Endometrial microvascular endothelial cells (primary cell): ENCODE measurements around the gene ME1. TPM values are rescaled to one million over a fixed set of nuclear protein-coding genes. Genes with fewer than 3 reads are reported as not detected.
"Not testable (repeated sequence)": the region's sequence is repeated elsewhere in the genome, so short reads cannot be mapped to it uniquely, and the experiment has no call there.

Experiments used
- in situ Hi-C: cut with HindIII; loops from 2 replicates; pipeline ENCODE4 v1.10.0; 2017; ENCODE audit warnings: low sequenced_read_pairs, low pct_unique_long_range_greater_than_20kb; ENCODE audit errors: inconsistent ontology term
- total RNA-seq: library from RNA; depleted of rRNA; stranded (reverse); fragments of >200 nt; gene quantifications from one replicate; pipeline ENCODE4 v1.2.3, GENCODE V29; 2015; ENCODE audit errors: inconsistent ontology term

ME1 gene
- total RNA-seq, 1 donor from 2014 or later = 22.7 TPM

DNA sequence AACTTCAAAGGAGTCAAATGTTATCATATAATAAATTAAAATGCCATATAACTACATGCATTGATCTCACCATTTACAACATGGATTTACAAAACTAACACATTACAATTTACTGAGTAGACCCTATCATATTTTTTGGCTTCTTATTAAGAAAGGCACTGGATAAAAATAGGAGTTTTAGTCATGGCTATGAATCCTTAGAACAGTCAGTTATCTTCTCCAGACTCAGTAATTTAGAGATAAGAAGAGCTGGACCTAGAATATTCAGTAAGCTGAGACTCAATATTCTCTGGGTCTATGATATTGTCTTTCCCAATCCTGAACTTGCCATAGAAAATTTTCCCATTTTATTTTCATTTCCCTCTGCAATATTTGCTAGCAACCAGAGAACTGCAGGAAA lies 62.3 kb downstream of the ME1 start:
- in situ Hi-C loops = no loop called here

DNA sequence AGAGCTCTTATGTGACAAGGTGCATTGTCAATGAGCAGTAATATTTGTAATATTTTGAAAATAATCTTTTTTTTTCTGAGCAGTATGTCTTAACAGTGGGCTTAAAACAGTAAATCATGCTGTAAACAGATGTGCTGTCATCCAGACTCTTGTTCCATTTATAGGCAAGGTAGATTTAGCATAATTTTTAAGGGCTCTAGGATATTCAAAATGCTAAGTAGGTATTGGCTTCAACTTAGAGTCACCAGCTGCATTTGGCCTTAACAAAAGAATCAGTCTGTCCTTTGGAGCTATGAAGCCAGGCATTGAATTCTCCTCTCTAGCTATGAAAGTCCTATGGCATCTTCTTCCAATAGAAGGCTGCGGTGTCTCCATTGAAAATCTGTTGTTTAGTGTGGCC lies 63.7 kb downstream of the ME1 start:
- in situ Hi-C loops = no loop called here

DNA sequence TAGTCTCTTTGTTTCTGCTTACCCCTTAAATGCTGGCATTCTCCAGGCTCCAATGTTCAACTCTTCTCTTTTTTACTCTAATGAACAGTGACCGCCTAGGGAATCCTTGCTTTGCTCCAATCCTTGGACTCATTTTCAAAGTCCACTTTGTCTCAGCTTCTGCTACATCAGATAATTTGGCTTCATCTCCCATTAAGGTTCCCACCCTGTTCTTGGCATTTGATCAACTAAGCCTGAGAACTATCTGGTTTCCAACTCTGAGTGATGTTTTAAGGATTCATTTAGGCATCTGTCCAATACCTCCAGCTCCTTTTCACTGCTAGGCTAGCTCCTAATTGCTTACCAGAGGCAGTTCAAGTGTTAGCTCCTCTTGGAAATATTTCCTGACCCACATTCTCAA lies 64.9 kb downstream of the ME1 start:
- in situ Hi-C loops = no loop called here

DNA sequence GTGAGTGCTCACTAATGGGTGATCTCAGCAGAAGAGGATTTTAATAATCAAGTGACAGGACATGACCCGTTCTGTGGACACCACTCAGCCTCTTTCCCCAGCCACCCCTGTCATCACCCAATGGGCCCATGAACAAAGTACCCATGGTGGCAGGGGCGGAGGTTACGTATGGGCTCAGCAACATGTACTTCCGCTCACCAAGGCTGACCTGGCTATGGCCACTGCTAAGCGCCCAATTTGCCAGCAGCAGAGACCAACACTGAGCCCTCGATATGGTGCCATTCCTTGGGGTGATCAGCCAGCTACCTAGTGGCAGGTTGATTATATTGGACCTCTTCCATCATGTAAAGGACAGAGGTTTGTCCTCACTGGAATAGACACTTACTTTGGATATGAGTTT lies 68.5 kb downstream of the ME1 start:
- in situ Hi-C loops = not testable (repeated sequence)

DNA sequence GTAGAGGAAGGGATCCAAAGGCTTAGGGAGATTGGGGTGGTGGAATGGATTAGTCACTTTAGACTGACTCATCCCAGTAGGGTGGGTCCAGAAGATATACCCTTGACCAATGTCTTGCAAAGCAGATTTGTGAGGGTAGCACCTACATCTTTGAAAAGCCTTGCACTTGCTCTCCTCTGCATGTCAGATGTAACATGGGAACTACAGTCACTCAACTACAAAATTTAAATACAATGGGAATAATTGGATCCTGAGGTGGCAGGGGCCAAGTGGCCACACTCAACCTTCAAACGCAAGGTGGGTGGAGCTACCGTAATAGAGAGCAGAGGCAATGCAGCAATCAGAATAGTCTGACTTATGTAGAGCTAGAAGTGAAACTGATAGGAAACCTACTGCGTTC lies 71.2 kb downstream of the ME1 start:
- in situ Hi-C loops = no loop called here

DNA sequence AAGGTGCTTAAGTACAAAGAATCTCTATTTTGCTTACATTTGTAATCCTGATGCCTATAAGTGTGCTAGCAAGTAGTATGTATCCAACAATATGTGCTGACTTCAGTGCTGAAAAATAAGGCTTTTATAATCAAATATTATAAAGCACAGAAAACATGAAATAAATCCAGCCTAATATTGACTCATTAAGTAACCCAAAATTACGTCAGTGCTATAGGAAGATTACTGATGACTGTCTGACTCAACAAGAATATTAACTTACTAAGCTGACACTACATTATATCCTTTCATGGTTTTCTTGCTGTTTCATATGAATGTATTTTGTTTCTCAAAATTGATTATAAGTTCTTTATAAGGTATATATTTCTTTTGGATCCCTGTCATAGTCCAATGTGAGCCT lies 76.1 kb downstream of the ME1 start:
- in situ Hi-C loops = no loop called here

DNA sequence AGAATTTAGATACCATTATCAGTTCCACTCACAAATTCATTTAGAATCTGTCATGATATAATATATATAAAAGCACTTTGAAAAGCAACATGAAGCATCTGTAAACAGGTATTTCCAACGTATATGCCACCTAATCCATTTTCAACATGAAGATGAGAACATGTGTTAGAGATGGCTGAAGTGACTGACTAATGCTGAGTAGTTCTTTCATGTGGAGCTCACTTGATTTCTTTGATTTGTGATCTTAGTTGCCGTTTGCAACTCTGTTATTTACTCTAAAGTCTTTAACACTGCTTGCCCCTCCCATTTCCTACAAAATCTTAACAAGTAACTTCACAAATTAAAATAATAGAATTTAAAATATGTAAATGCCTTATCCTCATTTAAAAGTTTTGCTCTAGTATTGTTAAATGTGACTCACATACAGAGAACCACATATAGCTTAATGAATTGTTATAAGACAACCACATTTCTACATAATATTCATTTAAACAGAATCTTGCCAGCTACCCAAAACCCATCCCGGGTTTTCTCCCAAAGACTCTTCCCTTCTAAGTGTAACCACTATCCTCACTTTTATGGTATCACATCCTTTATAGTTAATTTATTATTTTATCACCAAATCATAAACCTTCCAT lies 78.3 kb downstream of the ME1 start:
- in situ Hi-C loops = no loop called here

DNA sequence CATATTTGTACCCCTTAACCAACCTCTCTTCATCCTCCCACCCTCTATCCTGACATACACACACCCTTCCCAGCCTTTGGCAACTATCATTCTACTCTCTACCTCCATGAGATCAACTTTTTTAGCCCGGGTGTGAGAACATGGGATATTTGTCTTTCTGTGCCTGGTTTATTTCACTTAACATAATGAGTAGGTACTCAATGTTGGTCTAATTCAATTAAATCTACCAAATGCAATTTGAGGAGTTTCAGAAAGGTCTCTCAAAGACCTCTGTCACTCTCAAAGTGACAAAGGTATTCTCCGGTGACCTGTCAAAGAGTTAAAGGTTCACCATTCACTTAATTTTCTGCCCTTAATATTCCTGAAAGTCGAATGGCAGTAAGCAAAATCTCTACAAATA lies 87.7 kb downstream of the ME1 start:
- in situ Hi-C loops = no loop called here

DNA sequence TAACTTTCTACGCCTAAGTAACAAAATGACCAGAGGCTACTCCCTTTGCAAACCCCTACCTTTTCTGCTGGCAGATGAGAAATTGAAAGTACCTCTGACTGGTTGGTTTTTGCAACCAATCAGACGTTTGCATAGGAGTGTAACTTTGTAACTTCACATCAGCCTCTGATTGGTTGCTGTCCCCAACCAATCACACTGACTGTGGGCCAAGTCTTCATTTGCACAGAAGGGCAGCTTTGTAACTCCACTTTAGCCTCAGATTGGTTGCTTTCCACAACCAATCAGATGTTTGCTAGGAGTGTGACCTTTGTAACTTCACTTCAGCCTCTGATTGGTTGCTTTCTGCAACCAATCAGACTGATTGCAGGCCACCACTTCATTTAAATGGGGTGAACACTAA lies 89.1 kb downstream of the ME1 start:
- in situ Hi-C loops = no loop called here

DNA sequence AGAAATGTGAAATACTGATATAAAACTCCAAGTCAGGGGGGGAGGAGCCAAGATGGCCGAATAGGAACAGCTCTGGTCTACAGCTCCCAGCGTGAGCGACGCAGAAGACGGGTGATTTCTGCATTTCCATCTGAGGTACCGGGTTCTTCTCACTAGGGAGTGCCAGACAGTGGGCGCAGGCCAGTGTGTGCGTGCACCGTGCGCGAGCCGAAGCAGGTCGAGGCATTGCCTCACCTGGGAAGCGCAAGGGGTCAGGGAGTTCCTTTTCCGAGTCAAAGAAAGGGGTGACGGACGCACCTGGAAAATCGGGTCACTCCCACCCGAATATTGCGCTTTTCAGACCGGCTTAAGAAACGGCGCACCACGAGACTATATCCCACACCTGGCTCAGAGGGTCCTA lies 96.9 kb downstream of the ME1 start:
- in situ Hi-C loops = not testable (repeated sequence)

DNA sequence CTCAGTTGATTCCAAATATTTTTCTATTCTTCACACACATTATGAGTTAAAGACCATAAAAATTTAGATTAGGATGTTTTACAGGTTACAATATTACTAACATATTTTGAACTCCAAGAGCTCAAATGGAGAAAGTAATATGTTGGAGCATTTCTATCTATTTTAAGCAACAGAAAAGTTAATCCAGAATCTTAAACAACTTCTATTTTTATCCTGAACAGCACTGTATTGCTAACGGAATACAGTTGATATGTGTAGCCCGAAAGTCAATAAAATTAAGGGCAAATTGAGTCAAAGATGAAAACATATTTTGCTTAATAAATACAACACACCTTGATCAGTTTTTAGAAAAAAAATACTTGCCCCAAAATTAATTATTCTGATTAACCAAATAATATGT lies 97.4 kb downstream of the ME1 start:
- in situ Hi-C loops = no loop called here

DNA sequence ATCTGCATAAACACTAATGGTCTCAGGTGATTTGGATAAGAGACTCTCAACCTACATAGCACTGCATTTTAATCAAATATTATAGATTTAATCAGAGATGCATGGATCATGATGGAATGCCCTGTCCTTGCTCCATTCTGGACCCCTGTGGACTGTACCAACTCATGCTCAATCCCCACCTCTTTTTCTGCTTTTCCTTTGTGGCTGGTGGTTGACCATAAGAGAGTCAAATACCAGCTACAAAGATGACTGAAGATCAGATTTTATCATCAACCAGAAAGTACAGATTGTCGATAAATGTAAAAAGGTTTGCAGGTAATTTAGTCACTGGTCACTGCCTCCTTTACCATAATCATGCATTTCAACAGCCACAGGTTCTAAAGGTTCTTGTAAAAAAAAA lies 116.2 kb downstream of the ME1 start:
- in situ Hi-C loops = no loop called here

DNA sequence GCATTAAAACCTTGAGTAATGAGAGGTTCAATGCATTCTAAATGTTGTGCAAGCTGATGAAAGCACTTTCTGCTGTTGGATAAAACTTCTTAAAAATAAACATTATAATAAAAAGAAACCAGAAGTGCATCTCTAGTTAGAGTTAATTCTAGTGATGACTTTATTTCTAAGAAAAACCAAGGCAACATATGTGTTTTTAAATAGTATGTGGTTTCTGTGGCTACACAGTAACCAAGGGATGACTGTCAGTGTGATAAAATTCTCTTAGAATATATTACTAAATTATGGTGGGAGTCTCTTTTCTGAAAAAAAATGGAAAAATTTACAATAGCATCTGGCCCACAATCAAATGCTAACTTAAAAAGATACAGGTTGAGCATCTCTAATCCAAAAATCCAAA lies 117.0 kb downstream of the ME1 start:
- in situ Hi-C loops = no loop called here

DNA sequence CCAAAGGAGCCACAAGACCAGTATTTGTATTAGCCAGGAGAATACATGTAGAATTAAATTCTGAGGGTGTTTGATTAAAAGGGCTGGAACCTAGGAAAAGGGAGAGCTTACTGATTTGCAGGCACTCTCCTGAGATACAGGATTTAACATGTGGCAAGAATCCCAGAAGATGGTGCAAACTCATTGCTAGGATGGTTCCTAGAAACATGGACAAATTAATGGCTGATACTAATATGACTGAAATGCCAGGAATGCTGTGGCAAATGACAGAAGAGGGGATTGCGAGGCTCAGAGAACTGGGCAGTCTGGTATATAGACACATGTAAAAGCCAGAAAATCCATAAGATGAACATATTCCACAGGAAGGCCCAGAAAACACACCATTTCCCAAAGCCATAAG lies 119.6 kb downstream of the ME1 start:
- in situ Hi-C loops = no loop called here

DNA sequence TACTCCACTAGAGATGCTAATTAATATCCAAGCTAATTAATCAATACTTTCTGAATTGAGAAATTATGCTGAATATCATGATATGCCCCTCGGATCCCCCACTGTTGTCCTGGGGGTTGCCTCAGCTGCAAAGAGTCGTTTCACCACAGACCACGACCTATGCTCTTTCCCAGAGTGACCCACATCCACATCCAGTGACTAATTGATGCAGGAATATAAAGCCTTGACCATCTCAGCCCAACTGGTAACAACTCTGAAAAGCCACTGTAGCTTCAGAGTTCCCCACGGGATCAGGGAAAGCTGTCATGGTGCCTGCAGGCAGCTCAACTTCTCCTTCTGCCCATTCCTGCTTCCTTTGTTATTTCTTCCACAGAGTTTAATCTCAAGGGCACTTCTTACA lies 120.8 kb downstream of the ME1 start:
- in situ Hi-C loops = no loop called here

DNA sequence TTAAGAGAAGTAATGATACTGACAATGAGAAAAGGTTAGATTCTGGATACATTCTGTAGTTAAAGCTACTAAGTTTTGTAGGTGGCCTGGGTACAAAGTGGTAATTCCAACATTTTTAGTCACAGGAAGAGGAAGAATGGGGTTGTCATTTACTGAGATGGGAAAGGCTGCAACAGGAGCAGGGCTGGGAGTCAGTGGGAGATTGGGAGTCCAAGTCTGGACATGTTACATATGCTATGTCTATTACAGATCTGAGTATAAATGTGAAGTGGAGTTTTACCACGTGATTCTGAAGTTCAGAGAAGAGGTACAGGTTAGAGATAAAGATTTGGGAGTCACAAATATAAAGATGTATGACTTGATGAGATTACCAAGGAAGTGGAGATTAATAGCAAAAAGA lies 121.5 kb downstream of the ME1 start:
- in situ Hi-C loops = no loop called here

DNA sequence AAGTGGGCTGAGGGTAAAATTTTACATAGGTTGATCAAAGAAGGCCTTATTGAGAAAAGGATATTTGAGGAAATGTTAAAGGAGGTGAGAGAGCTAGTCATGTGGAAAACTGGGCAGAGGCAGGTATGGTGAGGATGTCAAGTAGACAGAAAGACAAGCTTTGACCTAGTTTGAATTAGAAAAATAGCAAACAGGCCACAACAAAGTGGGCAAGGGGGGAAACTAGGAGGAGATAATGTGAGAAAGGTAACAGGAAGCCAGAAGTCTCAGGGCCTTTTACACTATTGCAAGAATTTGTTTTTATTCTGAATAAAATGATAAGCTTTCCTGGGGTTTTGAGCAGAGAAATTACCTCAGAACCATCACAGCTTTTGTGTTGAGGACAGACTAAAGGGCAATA lies 122.0 kb downstream of the ME1 start:
- in situ Hi-C loops = no loop called here

DNA sequence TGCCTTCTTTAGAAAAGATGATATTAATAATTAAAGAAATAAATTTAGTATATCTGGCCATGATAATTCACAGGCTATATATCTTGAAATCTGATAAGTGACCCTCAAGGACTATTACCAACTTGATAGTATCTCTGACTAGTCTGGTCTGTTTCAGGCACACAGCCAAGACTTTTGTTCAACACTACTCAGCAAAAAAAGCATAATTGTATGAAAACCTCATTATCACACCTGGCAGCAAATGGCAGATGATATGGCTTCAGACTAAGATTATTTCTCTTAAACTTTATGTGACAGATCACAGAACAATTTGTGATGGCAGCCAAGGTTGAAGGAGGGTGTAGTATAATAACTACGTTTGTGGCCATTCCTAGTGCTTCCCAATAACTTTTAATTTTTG lies 123.0 kb downstream of the ME1 start:
- in situ Hi-C loops = no loop called here

DNA sequence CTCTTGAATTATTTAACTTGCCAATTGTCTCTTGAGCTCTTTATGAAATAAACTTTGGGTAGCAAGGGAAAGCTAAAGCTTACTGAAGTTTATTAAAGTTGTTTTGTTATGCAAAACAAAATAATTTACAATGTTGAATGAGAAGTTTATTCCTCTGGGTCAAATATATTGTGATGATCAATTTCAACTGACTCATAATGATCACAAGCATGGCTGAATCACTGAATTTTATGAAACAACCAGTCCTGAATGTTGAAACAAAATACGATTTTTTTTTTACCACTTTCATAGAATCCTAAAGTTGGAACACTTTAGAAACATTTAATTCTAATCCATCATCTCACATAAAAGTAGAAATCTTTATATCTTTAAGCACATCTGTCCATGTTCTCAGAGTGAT lies 127.4 kb downstream of the ME1 start:
- in situ Hi-C loops = no loop called here

DNA sequence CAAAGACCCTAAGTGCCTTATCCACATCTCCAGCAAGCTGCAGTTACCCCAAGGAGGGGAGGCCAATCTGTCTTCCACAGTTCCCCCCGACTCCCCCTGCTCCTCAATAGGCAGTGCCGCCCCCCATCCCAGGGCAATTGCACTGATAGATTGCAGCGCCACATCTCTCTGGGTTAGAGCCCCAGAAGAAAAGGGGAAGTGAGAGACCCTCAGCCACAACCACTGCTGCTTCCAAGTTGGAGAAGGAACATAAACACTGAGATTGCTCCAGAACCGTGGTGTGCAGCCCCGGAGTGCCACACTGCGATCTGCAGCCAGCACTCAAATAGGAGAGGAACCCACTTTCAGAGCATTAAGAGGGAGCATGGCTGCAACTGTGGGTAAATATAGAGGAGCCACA lies 136.2 kb downstream of the ME1 start:
- in situ Hi-C loops = no loop called here
